ENCODE data around the gene C14orf119.

Gene C14orf119

DNA sequence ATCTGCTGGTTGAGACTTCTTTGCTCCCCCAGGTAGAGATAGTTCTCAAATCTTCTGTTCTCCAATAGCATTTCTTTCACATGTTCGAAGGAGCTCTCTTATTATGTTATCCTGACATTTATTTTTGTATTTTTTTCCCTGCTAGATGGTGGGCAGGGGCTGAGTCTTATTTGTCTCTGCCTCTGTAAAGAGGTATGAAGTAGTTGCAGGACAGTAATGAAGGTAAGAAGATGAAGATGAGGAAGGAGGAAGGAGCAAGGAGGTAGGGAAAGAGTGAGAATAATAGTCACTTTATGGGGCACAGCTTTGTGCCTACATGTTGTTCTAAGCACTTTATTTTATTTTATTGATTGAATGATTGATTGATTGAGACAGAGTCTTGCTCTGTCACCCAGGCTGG lies 14.5 kb downstream of the C14orf119 start:
- no peak for DNase-seq (ENCODE audit: low read depth)

DNA sequence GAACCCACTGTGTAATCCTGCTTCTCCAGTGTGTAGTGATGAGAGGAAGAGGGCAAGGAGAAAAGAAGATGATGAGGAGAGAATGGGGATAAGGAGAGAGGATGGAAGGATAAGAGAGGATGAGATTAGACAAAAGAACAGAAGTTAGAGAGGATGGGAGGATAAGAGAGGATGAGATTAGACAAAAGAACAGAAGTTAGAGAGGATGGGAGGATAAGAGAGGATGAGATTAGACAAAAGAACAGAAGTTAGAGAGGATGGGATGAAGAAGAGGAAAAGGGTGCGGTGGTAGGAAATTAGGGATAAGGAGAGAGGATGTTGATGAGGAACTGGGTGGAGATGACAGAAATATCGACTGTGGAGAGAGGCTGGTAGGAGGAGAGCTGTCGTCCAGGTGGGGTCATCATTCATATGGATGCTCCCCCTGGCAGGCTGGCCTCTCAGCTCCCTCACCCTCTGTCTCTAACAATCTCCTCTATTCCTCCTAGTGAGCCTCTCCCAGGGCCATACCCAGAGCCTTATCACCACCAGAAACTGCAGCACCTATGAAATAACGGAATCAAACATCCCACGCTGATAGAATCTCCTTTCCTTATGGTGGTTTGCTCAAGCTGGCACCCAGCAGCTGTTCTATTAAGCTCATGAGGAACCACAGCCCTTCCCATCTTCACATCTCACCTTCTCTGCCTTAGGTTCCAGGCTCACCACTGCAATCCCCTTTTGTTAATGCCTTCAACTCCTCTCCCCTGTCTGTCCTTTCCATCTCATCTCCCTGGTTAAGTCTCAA lies 15.5 kb downstream of the C14orf119 start:
- DNase-seq (ENCODE audit: low read depth) = no peak

DNA sequence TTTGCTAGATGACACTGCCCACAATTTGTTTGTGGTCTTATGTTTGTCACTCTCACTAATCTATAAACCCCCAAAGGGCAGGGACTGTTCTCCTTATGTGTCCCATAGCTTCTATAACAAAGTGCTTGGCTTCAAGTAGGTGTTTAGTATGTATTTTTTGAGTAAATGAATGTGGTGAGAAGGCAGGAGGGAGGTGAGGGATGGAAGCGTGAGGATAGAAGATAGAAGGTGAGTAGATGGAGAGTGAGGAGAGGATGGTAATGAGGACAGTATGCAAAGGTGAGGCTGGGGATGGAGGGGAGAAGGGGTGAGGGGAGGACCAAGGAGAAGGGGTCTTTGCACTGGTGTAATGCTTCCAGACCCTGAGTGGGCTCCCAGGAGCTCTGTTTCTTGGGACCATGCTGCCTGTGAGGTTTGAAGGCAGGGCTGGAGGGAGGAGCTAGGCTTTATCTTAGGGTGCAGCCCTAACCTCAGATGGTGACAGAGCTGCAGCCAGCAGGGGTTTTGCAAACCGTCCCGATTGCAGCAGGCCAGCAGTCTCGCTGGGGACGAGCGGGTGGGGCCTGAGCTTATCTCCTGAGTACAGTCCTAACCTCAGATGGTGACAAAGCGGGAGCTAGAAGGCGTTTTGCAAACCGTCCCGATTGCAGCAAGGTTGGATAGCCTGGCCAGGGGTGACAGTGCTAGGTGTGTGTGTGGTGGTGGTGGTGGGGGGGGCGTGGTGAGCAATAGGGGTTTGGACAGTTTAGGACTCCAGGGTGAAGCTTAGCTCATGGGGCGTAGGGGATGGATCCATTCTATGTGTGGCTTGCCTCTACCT lies 17.3 kb downstream of the C14orf119 start:
- no peak for DNase-seq (ENCODE audit: low read depth)

DNA sequence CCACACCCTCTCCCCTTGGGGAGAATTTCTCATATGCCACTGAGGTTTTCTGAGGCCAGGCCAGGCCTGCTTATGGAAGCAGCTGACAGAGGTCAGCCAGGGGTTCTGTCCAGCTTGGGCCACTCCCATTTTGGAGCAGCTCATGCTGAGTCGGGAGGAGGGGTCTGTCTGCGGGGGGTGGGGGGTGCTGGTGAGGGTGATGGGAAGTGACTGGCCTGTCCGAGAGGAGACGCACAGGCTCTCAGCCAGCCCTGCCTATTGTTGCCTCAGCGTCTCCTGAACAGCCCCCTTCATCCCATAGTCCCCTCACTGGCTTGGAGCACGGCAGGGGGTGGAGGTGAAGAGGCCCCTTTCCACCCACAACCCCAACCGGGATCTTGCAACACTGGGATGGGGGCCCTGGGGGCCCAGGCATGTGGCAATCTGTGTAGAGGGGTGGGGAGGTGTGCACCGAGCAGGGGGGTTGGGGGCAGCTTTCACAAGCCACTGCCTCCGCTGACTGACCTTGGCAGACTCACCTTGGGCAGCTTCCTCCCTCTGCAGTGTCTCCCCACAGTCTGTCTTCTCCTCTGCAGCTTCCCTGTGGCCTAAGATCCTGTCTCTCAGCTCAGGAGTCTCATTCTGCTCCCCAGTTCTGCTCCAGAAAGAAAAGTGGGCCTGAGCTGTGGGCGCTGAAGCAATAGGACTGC lies 18.3 kb downstream of the C14orf119 start:
- DNase-seq (ENCODE audit: low read depth) = no peak

DNA sequence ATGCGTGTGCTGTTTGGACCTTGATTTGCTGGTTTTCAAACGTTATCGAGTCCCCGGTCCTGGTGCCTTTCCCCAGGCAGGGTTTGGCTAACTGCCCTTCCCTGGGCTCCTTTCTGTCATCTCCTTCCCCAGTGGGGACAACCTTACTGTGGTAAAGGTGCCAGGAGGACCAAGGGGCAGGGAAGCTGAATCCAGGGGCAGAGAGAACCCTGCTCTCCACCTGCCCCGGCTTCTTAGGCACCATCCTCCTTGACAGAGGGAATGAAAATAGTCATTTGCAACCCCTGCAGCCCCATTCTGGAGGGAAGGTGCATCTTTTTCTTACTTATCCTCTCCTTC lies 18.8 kb downstream of the C14orf119 start:
- no peak for DNase-seq (ENCODE audit: low read depth)

DNA sequence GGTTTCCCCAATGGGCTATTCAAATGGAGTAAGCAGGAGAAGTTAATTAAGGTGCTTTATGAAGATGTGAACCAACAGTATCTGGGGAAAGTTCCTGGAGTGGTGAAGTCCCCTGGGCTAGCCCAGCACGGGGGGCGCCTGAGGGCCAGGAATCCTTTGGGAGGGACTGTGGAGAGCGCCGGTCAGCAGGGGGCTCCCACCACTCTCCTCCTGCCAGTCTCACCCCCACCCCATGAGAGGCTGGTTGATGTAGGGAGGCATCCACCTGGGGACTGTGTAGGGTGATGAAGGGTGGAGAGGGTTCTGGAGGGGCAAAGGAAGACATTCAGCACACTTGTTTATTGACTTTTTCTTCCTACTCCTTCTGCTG lies 19.3 kb downstream of the C14orf119 start:
- no peak for DNase-seq (ENCODE audit: low read depth)

DNA sequence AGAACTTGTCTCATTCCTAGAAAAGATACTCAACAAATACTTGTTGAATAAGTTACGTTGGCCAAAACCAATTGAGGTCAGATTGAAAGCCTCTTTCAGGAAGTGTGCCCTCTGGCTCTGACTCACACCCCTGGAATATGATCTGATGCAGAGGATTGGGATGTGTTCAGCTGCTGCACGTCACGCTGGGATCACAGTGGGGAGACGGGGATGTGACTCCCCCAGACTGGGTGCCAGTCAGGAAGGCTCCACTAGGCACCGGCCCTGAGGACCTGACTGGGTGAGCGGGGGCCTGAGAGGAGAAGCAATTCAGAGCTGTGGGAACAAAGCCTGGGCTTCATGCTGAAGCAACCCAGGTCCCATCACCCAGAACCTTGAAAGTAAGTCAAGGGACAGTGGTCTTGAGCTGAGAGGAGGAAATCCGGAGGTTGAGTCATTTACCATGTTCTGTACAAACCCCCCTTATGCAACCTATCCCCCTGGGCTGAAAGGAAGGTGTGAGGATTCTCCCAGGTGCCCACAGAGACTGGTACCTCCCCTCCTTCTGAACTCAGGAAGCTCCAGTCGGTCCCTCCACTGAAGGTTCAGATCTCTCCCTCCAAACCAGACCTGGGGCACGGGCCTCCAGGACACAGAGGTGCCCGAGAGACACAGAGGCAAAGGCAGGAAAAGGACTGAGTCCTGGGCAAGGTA lies 19.9 kb downstream of the C14orf119 start:
- DNase-seq (ENCODE audit: low read depth) = peak; percentile 91

DNA sequence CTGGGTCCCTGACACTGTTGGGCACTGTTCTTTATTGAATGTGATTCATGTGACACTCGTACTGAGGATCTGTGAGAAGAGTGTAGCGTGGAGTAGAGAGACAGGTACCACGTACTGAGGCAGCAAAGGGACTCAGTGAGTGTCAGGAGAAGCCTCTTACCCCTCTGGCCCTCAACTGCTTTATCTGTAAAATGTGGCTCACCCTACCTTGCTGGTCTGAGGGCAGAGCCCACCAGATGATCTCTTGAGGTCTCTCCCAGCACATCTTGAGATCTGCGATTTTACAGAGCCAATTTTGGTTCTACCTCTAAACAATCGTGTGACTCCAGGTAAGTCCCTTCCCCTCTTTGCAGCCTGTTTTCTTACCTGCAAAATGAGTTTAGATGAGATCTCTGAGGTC lies 20.6 kb downstream of the C14orf119 start:
- DNase-seq (ENCODE audit: low read depth) = no peak

DNA sequence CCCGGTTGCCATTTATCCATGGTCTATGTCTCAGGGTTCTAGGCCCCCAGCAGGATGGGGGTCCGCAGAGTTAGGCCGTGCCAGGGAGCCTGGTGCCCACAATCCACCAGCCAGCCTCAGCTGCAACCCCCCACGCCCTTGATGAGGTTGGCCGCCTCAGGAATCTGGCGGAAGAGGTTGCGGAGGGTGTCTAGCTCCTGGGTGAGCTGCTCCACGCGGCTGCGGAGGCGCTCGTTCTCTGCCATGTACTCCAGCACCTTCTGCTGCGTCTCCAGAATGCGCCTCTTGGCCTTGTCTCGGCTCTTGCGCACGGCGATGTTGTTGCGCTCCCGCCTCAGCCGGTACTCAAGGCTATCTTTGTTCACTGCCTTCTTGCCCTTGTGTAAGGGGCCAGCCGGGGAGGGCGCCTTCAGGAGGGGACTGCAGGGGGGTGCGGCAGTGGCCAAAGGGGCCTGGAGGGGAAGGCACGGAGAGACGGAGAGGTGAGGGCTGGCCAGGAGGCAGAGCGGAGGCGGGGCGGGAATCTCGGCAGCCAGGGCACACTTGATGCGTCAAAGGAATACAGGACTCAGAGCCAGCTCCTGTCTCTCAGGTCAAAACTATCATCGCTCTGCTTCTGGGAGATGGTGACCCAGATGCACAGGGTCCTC lies 22.2 kb downstream of the C14orf119 start:
- DNase-seq (ENCODE audit: low read depth) = no peak

DNA sequence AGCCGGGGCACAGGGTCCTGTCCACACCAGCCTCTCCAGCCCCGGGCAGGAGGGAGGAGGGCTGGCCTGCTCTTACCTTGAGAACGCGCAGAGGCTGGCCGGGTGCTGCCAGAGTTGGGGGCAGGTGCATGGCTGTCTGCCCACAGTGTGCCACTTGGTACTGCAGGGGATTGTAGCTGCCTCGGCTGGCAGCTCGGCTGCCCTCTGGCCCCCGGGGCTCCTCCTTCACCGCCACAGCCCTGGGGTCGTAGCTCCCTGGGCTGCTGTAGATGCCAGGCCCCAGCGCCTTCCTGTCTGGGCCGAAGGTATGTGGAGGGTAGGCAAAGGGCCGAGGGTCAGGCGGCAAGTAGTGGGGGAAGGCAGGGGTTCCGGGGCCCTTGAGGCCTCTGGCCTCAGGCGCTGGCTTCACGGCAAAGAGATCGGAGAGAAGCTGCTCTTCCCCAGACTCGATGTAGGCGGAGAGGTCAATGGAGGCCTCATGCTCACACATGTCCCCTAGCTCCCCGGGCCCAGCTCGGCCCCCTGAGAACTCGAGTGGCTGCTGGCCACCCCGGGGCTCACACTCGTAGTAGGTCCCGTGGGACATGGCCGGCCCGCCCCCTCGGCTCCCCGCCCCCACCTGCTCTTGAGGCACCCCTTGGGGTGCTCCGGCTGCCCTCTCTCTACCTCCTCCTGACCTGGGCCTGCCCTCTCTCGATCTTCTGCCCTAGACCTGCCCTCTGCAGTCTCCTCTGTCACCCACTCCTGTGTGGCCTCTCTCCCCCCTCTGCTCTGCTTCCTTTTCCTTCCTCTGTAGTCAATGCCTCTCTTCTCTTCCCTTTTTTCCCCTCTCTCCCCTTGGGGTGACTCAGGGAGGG lies 23.4 kb downstream of the C14orf119 start, which contains the start of gene CEBPE:
TSS of gene CEBPE (minus strand) at position 750 of the 857 bp plus-strand sequence. CDS start at position 586, 164 bp downstream.
- no peak for DNase-seq (ENCODE audit: low read depth)

DNA sequence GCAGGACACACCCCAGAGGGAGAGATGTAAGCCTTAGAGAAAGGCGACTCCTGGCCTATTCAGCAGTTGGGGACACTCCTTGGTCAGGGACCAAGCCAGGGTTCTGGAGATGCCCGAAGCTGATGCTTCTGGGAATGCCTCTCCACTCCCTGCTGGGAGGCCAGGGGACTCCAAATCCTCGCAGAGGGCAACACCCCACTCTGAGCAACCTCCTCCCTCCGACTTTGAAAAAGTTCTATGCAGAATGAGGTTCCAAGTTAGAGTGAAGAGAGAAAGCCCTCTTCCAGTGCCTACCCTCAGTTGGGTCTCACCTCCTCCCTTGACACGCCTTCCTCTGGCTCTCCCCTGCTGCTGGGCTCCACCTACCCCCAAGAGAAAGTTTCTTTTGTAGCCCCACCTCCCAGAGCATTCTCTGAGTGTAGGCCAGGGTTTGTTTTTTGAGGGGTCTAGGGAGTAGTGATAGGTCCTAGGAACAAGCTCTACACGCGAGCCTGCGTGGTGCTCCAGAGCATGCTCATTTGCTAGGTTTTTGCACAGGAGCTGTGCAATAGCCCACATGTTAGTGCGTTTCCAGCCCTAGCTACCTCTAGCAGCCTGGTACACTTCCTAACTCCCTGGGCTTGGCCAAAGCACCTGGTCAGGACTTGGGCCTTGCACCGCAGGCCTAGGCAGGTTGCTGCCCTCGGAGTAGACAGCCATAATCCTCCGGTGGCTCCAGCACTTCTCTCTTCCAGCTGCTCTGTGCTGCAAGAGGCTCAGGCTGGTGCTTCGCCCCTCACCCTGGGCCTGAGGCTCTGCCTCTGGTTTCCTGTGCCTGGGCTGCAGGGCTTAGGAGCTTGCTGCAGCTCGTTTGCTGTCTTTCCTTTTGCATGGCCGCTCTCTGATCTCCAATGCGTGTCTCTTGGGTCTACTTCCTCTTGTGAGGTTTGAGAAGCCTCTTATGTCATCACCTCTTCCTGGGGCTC lies 24.3 kb downstream of the C14orf119 start:
- DNase-seq (ENCODE audit: low read depth) = no peak

DNA sequence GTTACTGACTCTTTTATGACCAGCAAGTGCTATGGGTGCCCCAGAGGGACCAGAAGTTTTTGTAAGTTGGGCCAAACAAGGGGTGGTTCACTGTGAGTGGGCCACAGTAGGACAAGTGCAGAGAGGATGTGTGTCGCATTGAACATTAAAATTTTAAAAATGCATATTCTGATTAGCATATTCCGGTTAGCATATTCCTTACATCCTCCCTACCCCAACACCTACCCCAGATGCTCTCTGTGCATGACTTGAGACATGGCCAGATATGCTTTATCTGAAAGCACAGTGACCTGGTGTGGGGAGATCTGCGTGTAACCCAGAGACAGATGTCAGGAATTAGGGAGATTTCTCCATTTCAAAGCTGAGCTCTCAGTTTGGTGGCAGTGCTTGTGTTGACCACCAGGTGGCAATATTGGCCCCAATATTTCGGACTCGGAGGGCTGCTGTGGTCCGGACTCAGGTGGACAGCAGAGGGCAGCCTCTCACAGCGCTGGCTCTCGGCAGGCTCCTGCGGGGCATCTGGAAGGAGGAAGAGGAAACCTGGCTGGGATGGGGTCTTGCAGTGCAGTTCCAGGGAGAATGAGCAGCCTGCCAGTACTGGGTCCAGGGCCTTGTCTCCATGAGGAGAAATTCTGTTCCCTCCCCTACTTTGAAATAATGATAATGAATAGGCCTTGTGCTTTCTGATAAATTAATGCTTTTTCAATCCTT lies 25.4 kb downstream of the C14orf119 start:
- peak; percentile 63 for DNase-seq (ENCODE audit: low read depth)

DNA sequence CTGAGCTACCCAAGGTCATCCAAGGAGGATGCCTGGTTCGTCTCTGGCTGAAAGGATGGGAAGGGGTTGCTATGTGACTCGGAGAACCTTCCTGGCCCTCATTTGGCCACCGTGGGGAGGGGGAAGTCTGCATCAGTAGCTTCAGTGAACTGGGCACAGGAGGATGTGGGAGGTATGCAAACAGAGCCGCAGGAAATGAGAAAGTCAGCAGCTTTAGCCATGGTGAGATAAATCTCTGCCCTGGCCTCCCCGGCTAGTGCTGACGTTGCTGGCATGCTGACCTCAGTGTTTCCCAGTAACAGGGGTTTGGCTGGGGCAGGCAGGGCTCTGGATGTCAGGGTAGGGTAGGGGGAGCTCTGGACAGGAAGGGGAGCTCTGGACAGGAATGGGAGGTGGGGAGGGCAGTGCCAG lies 26.1 kb downstream of the C14orf119 start:
- DNase-seq (ENCODE audit: low read depth) = peak; percentile 42

DNA sequence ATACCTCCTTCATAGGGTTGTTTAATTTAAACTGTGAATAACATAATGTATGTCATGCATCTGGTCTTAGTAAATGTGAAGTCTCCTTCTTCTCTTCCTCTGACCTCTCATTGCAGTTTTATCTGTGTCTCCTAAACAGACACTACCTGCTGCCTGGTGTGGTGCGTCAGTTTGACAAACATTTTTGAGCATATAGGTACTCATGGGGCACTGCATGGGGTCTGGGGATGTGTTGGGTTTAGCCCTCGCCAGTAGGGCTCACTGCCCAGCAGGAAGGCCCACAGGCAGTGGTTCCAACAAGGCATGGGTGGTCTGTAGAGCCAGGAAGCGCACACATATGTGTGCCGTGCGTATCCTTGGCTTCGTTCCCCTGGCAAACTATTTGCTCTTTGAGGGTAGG lies 26.8 kb downstream of the C14orf119 start:
- no peak for DNase-seq (ENCODE audit: low read depth)

DNA sequence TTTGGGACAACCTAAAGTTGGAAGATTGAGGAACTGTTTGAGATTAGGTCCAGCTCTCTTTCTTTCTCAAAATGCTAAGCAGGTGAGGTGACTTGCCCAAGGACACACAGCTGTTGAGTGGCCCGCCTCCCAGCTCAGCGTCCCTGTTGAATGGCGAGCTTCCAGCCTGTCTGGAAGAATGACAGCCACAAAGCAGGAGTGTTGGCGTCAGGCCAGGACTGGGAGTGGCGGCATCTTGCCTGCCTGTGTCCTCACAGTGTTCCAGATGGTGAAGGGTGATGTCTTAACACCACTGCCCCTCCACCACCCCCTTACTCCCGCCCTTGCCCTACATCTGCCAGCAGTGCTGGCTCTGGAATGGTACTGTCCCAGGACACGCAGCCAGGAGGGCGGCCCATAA lies 28.1 kb downstream of the C14orf119 start:
- DNase-seq (ENCODE audit: low read depth) = no peak

DNA sequence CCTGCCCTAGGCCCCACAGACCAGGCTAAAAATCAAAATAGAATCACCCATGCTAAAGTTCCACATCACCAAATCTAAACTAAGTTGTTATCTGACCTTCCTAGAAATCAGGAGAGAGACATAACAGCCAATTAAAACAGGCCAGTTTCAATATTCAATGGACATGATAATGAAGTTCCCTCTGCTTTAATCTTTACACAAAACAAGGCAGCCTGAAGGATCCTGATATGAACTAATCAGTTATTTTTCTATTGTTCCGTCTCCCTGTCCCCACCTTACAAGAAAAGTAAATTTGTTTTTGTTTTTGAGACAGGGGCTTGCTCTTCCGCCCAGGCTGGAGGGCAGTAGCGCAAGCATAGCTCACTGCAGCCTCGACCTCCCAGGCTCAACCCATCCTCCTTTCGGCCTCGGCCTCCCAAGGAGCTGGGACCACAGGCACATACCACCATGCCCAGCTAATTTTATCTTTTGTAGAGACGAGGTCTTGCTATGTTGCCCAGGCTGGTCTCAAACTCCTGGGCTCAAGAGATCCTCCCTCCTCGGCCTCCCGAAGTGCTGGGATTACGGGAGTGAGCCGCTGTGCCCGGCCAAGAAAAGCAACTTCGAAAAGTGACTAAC lies 29.1 kb downstream of the C14orf119 start:
- no peak for DNase-seq (ENCODE audit: low read depth)

DNA sequence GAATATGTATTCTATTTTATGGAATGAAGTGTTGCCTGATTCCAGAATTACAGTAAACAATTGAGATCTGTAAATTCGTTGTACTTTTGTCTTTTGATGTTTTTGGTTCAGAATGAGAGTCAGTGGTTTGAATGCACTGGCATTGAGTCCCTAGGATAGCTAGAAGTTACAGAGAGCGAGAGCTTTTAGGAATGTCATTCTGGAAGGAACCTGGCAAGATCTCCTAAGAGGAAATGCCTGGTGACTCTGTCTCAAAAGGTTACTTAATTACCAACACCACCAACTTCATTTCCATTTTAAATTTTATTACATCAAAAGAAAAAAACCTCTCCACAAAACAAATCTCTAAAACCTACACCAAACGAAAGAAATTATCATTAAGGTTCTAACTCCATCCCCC lies 29.7 kb downstream of the C14orf119 start:
- DNase-seq (ENCODE audit: low read depth) = no peak

DNA sequence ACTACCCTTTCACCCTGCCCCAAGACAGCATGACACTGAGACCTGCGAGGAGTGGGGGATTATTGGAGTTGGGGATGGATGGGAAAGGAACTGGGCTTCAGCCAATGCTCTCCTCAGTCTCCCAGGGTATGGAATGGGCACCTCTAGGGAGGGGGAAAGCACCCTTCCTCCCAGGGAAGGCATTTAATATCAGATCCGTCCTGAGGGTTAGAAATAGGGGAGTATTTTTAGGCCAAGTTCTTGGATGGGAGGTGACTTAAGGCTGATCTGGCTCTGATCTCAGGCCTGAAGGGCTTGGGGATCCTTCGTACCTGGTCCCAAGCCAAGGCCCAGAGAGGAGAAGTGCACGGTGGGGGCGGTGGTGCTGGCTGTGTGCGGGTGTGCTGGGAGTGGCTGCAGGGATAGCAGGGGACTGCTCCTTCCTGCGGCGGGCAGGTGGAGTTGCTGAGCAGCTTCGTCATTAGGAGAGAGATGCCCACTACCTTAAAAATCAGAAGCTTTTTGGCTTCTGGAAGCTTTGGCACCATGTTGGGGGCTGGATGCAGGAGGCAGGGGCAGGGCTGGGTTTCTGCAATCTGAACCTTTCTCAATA lies 30.7 kb downstream of the C14orf119 start:
- no peak for DNase-seq (ENCODE audit: low read depth)

Measured in GM04504 (cell line).